BJ (cell line): ENCODE measurements around the gene SLC30A7. TPM values are rescaled to one million over a fixed set of nuclear protein-coding genes. Genes with fewer than 3 reads are reported as not detected.

Experiments used
- CTCF ChIA-PET: fragments of 350-600 bp; formaldehyde crosslinking; extraction: SDS; loops from one replicate; lab custom pipeline; 2021; ENCODE audit warnings: antibody characterized with exemption, inconsistent platforms; lab: Yijun Ruan, JAX
- POLR2A ChIA-PET: fragments of 300-600 bp; sonication (Branson Sonifier 250); formaldehyde crosslinking; extraction: SDS; loops from one replicate; lab custom pipeline; 2021; ENCODE audit warnings: antibody characterized with exemption; lab: Charles Lee
- DNase-seq: peaks from one replicate; pipeline ENCODE4 v3.0.0-alpha.2; 2011; ENCODE audit warnings: low read depth
- H3K27me3 ChIP-seq: 2 replicates; pipeline ENCODE4 v1.6.0; 2011; ENCODE audit warnings: low read length; ENCODE audit not compliant: control insufficient read depth, insufficient read depth
- H3K36me3 ChIP-seq: 2 replicates; pipeline ENCODE4 v1.5.1; 2011; ENCODE audit warnings: low read length; ENCODE audit not compliant: control insufficient read depth, insufficient read depth
- H3K4me3 ChIP-seq: 2 replicates; pipeline ENCODE4 v1.5.1; 2011; ENCODE audit warnings: low read depth, mild to moderate bottlenecking, control low read depth, low read length
- polyA plus RNA-seq: library from polyadenylated mRNA; depleted of rRNA; stranded (reverse); fragments of >200 nt; gene quantifications from 2 replicates; pipeline ENCODE4 v1.2.3, GENCODE V29; 2011
- TF ChIP-seq, protein P1 (sequence below): IDR thresholded peaks from 2 replicates; pipeline ENCODE4 v1.5.1; 2011; ENCODE audit warnings: low read depth, mild to moderate bottlenecking, control low read depth, inconsistent platforms, low read length, moderate library complexity; ENCODE audit not compliant: insufficient read depth

The SLC30A7 gene
- polyA plus RNA-seq, 1 experiment = 4.6 TPM

DNA sequence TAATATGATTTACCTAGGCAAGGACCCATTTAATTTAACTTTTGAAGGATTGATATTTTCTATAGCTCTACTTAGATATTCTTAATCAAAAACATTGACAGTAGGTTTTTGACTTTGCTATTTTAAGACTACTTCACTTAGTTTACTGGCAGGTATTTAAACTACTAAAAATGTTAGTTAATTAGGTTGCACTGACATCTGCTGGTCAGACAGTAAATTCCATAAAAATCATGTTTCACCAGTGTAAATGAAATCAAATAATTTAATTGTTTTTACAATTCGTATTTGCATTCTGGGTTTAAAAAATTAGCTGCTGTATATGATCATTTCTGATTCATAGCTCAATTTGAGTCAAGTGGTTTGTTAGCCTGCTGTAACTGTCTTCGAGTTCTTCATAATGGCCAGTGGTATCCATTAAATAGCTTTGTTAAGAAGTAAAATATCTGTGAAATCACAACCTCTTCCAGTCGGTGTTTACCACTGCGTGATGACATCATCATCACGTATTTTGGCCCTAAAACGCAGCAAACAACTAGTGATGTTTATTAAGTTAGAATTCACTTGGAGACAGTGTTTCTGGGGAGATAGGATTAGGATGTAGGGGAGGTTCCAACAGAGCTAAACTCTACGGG is 27.4 kb upstream of the SLC30A7 start:
- no peak for DNase-seq
- CTCF ChIA-PET = interaction anchor here (0.6 to 6.2 kb wide), 27 partner anchors 7 to 1061 kb away, joined by 3 to 85 read pairs (median 4); no protein-coding TSS in a partner anchor
- no peaks in the 10 kb centered on the region for H3K36me3 ChIP-seq
- POLR2A ChIA-PET = no interaction called here
- no peak overlapping the region for H3K4me3 ChIP-seq
- H3K27me3 ChIP-seq = no peaks in the 10 kb centered on the region; the same call in 1 of the 2 replicates
- TF ChIP-seq, protein P1, sequence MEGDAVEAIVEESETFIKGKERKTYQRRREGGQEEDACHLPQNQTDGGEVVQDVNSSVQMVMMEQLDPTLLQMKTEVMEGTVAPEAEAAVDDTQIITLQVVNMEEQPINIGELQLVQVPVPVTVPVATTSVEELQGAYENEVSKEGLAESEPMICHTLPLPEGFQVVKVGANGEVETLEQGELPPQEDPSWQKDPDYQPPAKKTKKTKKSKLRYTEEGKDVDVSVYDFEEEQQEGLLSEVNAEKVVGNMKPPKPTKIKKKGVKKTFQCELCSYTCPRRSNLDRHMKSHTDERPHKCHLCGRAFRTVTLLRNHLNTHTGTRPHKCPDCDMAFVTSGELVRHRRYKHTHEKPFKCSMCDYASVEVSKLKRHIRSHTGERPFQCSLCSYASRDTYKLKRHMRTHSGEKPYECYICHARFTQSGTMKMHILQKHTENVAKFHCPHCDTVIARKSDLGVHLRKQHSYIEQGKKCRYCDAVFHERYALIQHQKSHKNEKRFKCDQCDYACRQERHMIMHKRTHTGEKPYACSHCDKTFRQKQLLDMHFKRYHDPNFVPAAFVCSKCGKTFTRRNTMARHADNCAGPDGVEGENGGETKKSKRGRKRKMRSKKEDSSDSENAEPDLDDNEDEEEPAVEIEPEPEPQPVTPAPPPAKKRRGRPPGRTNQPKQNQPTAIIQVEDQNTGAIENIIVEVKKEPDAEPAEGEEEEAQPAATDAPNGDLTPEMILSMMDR = peak; percentile 49

DNA sequence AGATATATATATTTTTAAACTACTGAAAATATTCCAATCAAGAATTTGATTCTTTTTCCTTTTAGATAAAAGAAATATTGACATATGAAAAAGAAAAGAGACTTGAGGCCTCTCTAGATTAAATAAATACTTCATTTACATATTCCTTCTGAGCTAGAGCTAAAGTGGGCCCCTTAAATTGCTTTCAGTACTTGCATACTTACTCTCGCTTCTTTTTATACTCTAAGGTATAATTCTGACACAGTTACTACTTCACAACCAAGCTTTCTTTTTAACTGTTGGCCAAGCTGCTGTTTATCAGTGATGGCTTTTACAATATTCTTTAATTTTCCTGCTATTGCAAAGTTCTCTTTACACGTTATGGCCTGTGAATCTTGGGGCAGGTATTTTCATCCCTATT is 25.9 kb upstream of the SLC30A7 start:
- H3K36me3 ChIP-seq = no peaks in the 10 kb centered on the region
- DNase-seq = no peak
- TF ChIP-seq, protein P1 = no peak
- CTCF ChIA-PET = interaction anchor here (1.1 to 6.2 kb wide), 6 partner anchors 13 to 439 kb away, joined by 3 to 85 read pairs (median 48); no protein-coding TSS in a partner anchor
- H3K27me3 ChIP-seq = no peaks in the 10 kb centered on the region
- POLR2A ChIA-PET = no interaction called here
- no peak overlapping the region for H3K4me3 ChIP-seq

DNA sequence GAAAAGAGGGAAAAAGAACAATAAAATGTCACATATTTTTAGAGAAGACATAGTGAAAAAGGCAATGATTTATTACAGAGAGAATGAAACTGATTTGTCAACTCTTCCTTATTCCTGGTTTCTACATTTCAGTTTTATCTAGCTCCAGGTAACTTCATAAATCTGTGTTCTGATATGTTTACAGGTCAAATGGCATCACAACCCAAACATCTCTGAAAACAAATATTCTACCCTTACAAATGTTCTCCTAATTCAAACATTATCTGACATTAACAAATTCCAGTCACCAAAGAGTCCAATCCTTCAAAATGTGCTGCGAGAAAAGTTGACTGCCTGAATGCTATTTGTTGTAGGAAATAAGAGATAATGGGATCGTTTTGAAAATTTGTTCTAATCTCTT is 21.5 kb upstream of the SLC30A7 start:
- ChIA-PET POLR2A (no interaction called here), CTCF (interaction anchor here (1.1 to 2.0 kb wide), 4 partner anchors 409 to 420 kb away, joined by 3 to 8 read pairs (median 5); no protein-coding TSS in a partner anchor)
- TF ChIP-seq, protein P1 = no peak
- Histone ChIP-seq H3K36me3 (no peaks in the 10 kb centered on the region), H3K4me3 (no peak overlapping the region), H3K27me3 (no peaks in the 10 kb centered on the region)
- DNase-seq = no peak

DNA sequence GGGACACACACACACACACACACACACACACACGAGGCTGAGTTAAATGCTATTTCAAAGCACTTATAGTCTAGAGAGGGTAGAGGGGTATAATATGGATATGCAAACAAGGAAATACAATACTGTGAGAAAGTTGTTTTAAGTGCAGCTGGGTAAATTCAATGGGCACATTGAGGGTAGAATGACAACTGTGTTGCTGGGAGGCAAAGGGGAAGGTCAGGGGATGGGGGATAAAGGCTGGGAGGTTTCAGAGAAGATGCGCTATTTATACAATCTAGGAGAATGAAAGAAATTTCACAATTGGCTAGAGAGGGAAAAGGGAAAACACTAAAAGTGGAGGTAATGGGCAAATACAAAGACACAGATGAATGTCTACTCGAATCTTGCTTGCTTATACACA is 20.7 kb upstream of the SLC30A7 start:
- POLR2A ChIA-PET = no interaction called here
- TF ChIP-seq, protein P1 = no peak
- H3K4me3 ChIP-seq = no peak overlapping the region
- no peaks in the 10 kb centered on the region for H3K36me3 ChIP-seq
- no peaks in the 10 kb centered on the region for H3K27me3 ChIP-seq
- no peak for DNase-seq
- CTCF ChIA-PET = interaction anchor here (1.1 to 1.5 kb wide), 3 partner anchors 8 to 414 kb away, joined by 4 read pairs; no protein-coding TSS in a partner anchor

DNA sequence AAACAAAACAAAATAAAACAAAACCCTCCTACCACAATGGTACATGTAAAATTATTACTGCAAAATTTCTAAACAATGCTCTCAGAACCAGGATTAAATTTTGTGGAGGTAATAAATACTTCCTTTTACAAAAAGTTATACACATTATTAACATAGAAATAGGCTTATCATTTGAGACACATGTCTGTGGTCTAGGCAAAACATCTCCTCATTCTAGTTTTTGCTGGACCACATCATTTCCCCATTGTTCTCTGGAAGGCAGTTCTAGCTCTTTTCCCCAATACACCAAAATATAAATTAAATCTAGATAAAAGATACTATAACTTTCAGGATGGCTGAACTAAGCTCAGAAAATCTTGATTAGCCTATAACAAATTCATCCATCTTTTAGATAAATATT is 19.6 kb upstream of the SLC30A7 start:
- POLR2A ChIA-PET = no interaction called here
- Histone ChIP-seq H3K27me3 (no peaks in the 10 kb centered on the region), H3K36me3 (no peaks in the 10 kb centered on the region), H3K4me3 (no peak overlapping the region)
- DNase-seq = no peak
- TF ChIP-seq, protein P1 = no peak
- CTCF ChIA-PET = interaction anchor here (0.9 to 1.5 kb wide), 4 partner anchors 9 to 417 kb away, joined by 3 to 4 read pairs (median 4); no protein-coding TSS in a partner anchor
